HG02678 (cell line): ENCODE data around the gene BAIAP2L1.
A peak's percentile ranks its signal among the peaks of the same experiment; 100 is the strongest.
"Not testable (repeated sequence)": the region's sequence is repeated elsewhere in the genome, so short reads cannot be mapped to it uniquely, and the experiment has no call there.

ENCODE experiments used
- ATAC-seq: cut with Tn5 transposase; IDR thresholded peaks from one replicate; pipeline ENCODE4 v1.9.1; 2021; ENCODE audit warnings: mild to moderate bottlenecking, moderate library complexity; ENCODE audit not compliant: unreplicated experiment

BAIAP2L1 gene

DNA sequence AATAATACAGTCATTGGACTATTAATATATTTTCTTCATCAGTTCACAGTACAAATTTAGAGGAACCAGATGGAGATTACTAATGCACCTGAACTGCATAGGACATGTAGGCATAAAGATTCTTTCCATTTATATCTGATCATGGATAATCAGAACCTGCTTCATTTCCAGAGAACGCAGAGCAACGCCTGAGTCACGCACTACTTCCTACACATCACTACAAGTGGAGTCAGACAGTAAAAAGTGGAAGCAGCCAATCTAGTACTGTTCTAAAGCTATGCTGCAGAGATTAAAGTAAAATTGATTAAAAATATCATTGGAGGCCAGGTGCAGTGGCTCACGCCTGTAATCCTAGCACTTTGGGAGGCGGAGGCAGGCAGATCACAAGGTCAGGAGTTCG, 76.1 kb downstream of the BAIAP2L1 start:
- no peak for ATAC-seq

DNA sequence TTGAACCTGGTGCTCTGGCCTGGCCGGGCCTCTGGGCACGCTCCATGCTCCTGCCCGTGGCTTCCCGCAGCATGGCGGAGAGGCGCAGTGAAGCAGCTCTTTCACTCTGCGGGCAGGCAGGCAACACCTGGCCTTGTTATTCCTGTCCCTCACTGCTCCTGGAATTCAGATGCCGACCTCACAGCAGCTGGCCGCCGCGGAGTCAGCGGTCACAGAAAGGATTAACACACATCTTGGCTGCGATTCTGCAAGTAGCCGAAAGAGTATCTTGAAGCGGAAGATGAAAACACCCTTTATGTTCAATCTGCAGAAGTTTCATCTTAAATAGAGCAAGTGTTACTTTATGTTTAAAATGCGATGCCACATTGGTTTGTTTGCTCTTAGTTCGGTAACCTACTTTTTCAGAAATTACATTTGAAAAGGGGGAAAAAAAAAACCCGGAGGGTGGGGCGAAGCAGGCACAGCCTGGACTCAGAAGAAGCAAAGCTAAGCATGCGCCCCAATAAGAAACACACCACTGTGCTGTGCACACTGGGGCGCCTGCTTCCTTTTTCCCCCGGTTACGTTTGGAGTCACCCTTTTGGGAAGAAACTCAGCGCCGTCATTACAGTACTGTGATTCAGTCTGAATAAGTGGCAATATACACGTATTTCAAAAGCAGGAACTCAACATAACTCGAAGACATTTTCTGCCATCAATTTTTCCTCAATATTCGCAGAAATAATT, 77.1 kb downstream of the BAIAP2L1 start:
- no peak for ATAC-seq

DNA sequence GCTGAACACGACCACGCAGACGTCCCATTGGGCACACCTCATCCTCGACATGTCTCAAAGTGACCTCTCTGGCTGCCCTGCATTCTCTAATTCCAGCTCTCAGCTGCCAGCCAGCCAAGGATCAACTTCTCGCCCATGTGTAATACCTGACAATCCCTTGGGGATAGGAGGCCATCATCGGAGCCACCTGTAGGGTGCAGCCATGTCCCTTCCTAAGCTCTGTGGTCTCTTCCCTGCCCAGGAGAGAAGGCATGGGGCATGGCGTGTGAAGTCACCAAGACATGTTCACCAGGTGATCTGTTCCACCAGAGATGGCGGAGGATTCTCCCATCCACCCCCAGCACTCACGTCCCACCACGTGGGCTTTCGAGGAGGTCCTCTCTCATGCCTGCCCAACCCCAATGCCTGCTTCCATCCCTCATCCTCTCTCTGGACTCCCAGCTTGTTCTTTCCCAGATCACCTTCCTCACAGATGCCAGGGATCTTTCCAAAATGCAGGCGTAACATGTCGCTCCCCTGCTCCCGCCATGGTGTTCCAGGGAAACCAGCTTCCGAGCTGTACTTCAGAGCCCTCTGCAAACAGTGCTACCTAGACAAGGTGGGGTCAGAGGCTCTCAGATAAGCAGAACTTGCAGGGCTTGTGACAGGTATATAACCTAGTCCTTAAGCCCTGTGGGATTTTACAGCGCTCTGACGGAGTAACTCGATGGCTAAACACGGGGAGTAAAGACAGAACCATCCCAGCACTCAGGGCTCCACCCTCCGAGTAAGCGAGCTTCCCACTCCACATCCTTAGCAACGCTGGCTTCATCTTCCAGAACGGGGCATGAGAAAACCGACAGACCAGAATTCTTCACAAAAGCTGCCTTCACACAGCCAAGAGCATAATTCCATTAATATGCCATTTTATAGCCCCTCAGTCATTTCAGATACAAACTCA, 78.3 kb downstream of the BAIAP2L1 start:
- no peak for ATAC-seq

DNA sequence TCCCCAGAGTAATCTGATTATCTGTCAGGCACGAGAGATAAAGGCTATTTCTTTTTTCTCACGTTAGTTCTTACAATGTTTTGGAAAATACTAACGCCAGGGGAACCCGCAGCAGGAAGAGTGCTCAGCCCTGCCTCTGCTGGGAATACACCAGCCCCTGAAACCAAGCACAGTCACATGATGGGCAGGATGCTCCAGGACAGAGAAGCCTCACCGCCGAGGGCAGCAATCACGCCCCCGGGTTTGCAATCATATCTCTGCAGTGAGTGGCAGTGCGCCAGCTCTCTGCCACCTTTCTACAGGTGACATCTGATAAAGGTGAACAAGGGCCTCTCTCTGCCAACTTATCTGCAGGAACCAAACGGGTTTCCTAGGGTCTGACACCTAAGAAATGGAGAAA, 79.6 kb downstream of the BAIAP2L1 start:
- ATAC-seq = no peak

DNA sequence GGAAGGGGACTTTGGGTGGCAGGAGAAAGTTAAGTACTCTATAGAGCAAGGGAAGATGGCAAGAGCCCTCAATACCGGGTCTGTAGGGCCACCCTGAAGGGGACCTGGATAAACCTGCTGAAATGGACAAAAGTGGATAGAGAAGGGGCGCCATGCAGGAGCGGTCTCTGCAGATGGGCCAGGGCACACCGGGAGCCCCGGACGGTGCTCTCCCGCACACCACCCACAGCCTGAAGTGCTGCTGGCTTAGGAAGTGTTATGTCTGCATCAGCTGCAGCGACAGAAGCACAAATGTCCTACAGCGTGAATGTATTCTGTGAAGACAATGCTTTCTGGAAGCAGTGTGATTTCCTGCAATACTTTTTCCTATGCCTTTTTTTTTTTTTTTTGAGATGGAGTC, 81.7 kb downstream of the BAIAP2L1 start:
- ATAC-seq = no peak

DNA sequence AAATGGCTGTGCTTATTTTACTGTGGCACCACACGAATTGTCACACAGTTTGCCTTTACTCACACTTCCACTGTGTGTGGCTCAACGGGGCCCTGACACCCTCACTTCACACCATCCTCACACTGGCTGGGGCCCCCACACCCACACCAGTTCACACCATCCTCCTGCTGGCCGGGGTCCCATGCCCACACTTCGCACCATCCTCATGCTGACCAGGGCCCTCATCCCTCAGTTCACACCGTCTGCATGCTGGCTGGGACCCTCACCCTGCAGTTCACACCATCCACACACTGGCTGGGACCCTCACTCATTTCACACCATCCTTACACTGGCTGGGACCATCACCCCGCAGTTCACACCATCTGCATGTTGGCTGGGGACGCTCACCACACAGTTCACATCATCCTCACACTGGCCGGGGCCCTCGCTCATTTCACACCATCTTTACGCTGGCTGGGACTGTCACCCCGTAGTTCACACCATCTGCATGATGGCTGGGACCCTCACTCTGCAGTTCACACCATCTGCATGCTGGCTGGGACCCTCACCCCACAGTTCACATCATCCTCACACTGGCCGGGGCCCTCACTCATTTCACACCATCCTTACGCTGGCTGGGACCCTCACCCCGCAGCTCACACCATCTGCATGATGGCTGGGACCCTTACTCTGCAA, 83.4 kb downstream of the BAIAP2L1 start:
- ATAC-seq = no peak

DNA sequence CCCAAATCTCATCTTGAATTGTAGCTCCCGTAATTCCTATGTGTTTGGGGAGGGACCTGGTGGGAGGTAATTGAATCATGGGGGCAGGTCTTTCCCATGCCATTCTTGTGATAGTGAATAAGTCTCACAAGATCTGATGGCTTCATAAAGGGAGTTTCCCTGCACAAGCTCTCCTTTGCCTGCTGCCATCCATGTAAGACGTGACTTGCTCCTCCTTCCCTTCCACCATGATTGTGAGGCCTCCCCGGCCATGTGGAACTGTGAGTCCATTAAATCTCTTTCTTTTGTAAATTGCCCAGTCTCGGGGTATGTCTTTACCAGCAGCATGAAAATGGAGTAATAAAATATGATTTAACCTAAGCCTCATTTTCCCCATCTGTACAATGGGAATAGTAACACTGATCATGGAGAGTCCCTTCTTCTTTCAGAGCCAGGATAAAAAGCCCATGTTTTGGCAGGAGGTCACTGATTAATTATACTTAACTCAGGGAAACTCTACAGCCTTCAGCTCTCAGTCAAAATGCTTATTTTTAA, 84.8 kb downstream of the BAIAP2L1 start:
- not testable (repeated sequence) for ATAC-seq

DNA sequence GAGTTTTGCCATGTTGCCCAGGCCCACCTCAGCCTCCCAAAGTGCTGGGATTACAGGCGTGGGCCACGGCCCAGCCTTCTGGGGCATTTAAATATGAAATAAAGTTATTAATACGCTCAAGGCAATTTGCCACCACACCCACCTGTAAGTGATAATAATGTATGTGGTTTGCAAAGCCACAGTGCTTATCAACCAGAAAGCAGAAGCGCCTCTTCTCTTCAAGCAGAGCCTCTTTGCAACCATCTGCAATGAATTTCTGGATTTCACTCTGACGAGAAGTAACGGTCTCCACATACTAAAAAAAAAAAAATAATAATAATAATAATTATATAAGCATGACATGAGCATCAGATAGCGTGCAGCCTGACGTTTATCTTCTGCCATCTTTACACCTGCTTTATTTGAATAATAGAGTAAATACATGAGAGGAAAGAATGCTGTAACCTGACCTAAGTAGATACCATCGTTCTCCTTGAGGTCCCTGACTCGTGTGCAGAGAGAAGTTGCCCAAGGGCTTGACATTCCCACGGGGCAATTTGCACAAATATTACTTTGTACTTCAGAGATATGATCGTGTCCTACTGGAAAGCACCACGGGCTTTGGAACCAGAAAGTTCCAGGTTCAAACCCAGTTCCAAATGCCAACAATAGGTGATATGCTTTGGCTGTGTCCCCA, 85.4 kb downstream of the BAIAP2L1 start:
- ATAC-seq = peak; percentile 71

DNA sequence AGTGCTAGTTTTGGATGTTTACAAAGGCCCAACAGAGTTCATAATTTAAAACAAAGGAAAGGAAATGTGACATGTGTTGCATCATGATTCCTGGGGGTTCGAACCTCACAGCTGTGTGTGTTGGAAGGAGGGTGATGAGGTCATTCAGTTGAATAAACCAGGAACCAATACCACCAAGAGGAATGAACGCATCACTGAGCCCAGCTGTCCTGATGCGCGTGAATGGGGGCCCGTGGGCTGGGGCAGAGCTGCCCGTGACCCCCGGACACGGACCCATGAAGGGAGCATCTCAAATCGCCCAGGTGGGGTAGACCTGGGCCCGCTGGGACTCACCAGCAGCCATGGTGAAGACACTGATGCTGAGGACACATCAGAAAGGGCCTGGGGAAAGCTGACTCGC, 86.4 kb downstream of the BAIAP2L1 start:
- peak; percentile 61 for ATAC-seq

DNA sequence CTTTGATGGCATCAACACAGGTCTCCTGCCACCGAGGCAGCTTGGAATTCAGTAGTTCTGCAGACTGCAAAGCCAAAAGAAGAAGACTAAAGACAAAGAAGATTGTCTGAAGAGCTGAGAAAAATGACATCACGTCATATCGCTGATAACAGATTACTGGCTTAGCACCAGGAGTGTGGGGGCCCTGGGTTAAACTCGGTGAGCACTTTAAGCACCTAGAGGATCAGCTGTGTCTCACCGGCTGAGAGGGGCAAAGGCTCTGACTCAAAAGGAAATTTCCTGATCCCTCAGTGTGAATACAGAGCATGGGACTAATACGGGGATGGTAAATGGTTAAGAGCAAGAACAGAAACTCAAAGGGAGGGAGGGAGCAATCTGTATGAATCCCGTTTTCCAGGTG, 88.7 kb downstream of the BAIAP2L1 start:
- no peak for ATAC-seq

DNA sequence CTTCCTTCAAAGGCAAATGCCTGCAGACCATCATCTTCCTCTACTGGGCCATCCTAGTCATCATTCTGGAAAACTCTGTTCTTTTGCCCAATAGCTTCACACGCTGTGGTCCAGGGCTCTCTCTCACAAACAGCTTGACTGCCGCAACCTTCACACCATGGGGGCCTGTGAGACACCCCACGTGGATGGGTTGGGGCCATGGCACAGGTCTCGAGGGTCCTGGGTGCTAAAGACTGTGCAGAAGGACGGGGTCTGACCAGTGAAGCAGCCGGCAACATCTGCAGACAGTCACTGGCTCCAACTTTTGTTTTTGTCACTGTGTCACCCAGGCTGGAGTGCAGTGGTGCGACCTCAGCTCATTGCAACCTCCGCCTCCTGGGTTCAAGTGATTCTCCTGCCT, 91.3 kb downstream of the BAIAP2L1 start:
- no peak for ATAC-seq

DNA sequence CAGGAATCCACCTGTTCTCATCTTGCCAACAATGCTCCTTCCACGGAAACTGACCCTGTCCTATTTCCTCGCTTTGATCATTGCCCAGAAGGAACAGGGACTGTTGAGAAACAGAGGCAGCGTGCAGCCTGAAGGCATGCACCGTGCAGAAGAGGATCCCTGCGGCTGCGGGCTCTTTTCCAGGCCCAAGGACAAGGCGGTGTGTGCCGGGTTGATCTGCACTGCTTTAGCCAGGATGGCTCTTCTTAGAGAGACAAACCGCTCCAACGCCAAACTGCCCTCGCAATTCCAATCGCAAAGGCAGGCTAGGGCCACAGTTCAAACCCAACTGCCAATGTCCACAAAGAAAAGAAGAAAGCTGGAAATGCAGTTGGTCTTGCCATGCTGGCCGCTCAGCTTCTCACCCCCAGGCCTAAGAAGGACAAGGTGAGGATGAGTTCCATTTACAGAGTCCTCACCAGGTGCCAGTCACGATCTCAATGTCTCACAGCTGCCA, 92.9 kb downstream of the BAIAP2L1 start:
- no peak for ATAC-seq

DNA sequence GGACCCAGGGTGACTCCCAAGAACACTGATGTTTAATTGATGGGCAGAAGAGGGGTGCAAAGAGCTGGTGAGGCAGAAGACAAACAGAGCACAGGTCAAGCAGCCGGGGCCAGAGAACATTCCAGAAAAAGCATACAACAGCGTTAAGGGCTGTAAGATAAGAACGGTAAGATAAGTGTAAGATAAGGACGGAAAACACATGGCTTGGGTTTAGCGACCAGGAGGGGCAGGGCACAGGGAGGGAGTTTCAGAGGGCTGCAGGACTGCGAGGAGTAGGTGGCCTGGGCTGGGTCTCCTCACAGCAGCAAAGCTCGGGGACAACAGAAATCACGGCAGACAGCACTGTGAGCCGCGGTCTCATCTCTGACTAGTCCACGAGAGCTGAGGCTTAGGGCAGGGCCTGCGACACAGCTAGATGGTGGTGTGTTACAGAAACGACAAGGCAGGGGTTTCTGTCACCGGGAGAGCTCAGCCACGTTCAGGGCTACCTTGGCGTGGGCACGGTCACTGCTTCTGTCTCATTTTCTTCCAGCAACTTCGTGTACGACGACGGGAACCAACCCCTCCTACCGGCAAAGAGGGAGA, 94.8 kb downstream of the BAIAP2L1 start:
- ATAC-seq = no peak

DNA sequence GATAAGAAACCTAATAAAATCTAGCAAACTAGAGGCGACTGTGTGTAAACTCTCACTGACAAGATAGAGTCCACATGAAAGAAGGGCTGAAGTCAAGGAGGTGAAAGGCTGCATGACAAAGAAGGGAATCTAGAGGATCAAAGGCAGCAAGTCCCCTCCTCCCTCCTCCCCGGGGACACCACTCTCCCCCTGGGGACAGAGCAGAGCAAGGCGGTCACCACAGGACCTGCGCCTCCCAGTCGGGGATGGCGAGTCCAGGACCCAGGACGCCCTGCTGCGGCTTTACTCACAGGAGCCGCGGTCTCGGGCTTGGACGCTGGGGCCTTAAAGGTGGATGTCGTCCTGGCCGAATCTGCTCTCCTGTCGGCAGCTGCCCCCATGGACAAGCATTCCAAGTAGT, 97.0 kb downstream of the BAIAP2L1 start:
- ATAC-seq = no peak

DNA sequence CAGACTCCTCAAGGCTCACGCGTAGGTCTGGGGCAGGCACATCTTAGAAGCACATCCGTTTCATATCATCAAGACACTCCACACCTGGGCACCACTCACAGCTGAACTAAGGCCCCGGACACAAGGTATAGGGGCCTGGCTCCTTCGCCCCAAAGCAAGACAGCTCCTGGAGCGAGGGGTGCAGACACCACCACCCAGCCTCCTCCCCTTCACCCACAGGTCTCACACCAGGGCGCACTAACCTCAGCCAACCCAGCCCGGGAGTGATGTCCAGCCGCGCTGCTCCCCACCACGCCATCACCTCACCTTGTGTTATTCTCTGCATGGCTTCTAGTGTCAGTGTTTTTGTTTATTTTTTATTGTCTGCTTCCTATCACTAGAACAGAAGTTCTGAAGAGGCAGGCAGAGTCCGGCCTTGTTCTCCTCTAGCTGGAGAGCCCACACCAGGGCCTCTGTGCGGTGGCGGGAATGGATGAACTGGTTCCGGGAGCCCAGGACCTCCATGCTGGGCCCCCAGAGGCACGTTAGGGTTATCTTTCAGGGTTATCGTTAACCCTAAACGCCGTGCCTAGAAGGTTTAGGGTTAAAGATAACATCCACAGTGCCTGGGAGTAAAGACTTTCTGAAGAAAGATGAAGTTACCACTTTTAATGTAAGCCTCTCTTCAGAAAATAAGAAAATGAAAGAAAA, 97.6 kb downstream of the BAIAP2L1 start:
- no peak for ATAC-seq

DNA sequence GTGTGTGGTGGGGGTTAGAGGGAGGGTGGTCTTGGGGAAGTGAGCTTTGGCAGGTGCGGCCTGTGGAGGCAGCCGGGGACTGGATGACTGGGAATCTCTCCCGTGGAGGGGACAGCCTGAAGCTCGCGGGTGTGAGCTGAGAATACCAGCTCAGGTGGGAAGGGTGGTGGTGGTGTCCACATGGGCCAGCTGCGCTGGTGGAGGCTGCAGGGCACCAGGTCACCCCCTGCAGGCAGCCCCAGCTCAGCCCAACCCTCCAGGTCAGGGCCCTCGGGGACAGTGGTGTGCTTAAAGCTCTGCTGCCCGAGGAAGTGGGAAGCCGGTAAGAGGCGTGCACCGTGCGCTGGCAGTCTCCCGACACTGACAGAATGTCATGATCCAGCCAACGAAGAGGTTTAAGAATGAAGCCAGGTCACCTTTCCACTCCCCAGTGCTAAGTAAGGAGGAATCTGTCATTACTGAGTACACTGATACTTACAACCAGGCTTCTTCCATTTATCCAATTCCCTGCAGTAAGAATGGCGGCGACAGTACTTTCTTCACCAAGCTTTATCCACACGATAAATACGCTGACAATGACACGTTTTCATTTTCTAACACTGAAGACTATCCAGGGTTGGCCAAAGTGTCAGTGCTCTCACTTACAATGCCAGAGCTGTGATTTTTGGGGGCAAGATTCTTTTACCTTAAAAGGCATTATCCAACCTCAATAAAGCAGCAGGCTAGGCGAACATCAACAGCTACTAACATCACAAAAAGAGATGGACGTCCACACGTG, 99.0 kb downstream of the BAIAP2L1 start:
- no peak for ATAC-seq

DNA sequence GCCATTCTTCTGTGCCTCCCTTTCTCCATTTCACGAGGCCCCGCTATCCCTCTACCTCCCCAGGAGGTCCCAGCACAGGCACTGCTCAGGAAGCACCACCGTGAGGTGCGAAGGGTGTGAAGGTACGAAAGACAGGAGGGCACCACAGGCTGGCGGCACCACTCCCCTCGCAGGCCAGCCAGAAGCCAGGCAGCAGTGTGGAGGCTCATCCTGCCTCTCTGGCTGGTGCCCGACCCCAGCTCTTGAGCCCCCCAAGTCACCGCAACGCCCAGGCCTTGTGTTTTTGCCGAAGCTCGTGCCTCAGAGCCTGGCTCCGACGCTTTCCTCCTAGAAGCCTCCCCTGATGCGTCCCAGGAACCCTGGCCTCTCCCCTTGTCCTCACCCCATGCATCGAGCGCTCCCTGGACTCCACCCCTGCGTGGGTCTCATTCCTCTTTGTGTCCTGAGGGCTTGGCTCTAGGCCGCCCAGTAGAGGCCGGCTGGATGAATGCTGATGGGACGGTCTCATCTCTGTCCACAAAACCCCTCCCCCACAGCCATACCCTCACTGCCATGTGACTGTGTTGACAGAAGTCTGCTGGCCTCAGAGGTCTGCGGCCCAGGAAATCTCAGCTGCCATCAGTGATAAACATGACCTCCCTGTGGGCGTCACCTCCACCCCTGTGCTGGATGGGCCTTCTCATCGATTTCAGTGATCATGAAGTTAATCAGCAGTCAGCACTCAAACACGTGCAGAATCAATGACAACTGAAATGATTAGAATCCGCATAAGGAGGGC, 100.1 kb downstream of the BAIAP2L1 start:
- no peak for ATAC-seq

DNA sequence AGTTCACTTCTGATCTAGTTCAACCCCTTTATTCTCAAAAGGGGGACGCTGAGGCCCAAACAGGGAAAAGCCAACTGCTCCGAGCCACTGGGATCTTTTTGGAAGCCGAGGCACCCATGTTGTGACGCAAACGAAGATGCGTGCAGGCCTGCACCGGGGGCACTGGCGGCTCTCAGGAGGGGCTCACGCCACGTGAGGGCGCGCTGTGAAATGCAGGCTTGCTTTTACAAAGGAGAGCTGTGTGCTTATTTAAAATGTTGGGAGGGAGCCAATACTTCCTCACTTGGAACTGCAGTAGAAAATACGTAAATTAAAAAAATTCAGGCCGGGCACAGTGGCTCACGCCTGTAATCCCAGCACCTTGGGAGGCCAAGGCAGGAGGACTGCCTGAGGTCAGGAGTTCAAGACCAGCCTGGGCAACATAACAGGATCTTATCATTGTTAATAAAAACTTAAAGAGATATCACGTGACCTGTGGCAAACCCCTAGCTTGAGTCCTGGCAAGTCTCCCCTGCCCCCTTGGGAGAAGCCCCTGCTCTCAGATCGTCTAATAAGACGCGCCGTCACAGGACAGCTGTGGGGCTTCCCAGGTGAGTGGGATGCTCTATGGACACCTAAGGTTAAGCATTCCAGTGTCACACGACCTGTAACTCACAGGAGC, 103.1 kb downstream of the BAIAP2L1 start:
- ATAC-seq = no peak
